ENCODE results near the gene MRPL53. TPM values are rescaled to one million over a fixed set of nuclear protein-coding genes. Genes with fewer than 3 reads are reported as not detected.
A peak's percentile ranks its signal among the peaks of the same experiment; 100 is the strongest.

MRPL53 gene
- total and polyA plus RNA-seq, 2 of the 13 experiments (the other 11 are each of a cell fraction or from before 2014, with no cell fraction given), result 34.3 to 51.9 TPM

- in situ Hi-C loops (cut with HindIII; ENCODE audit: extremely low pct_ligation_motif_present, low pct_unique_long_range_greater_than_20kb), result no loop called here
- Histone ChIP-seq H2AFZ (ENCODE audit: low read length) (no peak overlapping the region), H3K27me3 (ENCODE audit: control insufficient read depth in 1 of 2, insufficient read depth in 2 of 2, low read length in 2 of 2) (no peaks in the 10 kb centered on the region; a peak in 1 of 5 replicates), H3K4me2 (ENCODE audit: low read depth, low read length) (no peak overlapping the region), H3K79me2 (ENCODE audit: insufficient read depth, low read length) (no peaks in the 10 kb centered on the region), H3K4me1 (ENCODE audit: insufficient read depth, low read length) (peaks cover 89% of the 10 kb centered on the region), H3K36me3 (replicated peaks in 1 of 2; ENCODE audit: control insufficient read depth in 1 of 2, insufficient read depth in 2 of 2, low read length in 2 of 2) (peaks cover 28 to 53% of the 10 kb centered on the region in 2 experiments), H4K20me1 (ENCODE audit: insufficient read depth, low read length) (peaks cover 15% of the 10 kb centered on the region; the same call in 1 of the 2 replicates), H3K9ac (ENCODE audit: insufficient read depth, low read depth, low read length) (no peak overlapping the region), H3K4me3 (replicated peaks in 1 of 3; ENCODE audit: insufficient read depth in 1 of 3, low read depth in 2 of 3, low read length in 3 of 3) (no peak overlapping the region), H3K27ac (ENCODE audit: extremely low read length, insufficient read depth, low read length) (peak overlapping the region; percentile 6), H3K9me3 (ENCODE audit: low read length) (no peaks in the 10 kb centered on the region)
- 78% methylated on average over 7 of the region's 7 CpGs for WGBS (ENCODE audit: low lambda C conversion rate)
- TSS peak; percentile 14 for BruUV-seq (replicated peaks)
- ATAC-seq, result peak; percentile 1; the same call in 2 of the 3 replicates
- ChIA-PET CTCF (ENCODE audit: low intra/inter-chr PET ratio, low total read pairs) (no interaction called here), POLR2A (interaction anchor here (0.5 to 9.5 kb wide), 11 partner anchors 10 to 76 kb away, joined by 3 to 272 read pairs (median 4); partner anchors contain the start of genes CCDC142, INO80B, RTKN and TTC31)
- peak; percentile 68 for DNase-seq (ENCODE audit: low spot score)
- intact Hi-C loops (cut with micrococcal nuclease; ENCODE audit: unreplicated experiment), result loop anchor here (1.0 to 2.0 kb wide), 2 partner anchors 17 to 39 kb away; partner anchors contain the start of gene MOGS
- FAIRE-seq, result no peak
- no peak for TF ChIP-seq ZNF580 (CRISPR knock-in tag; IDR thresholded peaks at IDR 0.05; ENCODE audit: borderline replicate concordance, low read depth)
- 0 out of 2 replicates have a peak, but pooled peaks have one; percentile 53 for TF ChIP-seq ZNF562 (CRISPR knock-in tag; IDR thresholded peaks at IDR 0.05; ENCODE audit: borderline replicate concordance)
- TF ChIP-seq TFE3 (CRISPR knock-in tag; IDR thresholded peaks at IDR 0.05), result no peak
- TF ChIP-seq ZEB1 (IDR thresholded peaks at IDR 0.05; ENCODE audit: insufficient replicate concordance, low read depth), result peak; percentile 60
- no peak for TF ChIP-seq ZMAT3 (CRISPR knock-in tag; conservative IDR thresholded peaks at IDR 0.05)
- peak; percentile 5 for TF ChIP-seq CBX1 (IDR thresholded peaks at IDR 0.05; ENCODE audit: low read depth)
- no peak for TF ChIP-seq ZNF607 (CRISPR knock-in tag; IDR thresholded peaks at IDR 0.05; ENCODE audit: borderline replicate concordance)
- TF ChIP-seq ZNF367 (CRISPR knock-in tag; IDR thresholded peaks at IDR 0.05; ENCODE audit: borderline replicate concordance), result no peak
- 0 out of 2 replicates have a peak, but pooled peaks have one; percentile 28 for TF ChIP-seq RXRB (CRISPR knock-in tag; IDR thresholded peaks at IDR 0.05; ENCODE audit: borderline replicate concordance)
- TF ChIP-seq HNF4A (CRISPR knock-in tag; IDR thresholded peaks at IDR 0.05), result peak; percentile 51; the same call in 1 of the 2 replicates
- TF ChIP-seq ZC3H13 (CRISPR knock-in tag; IDR thresholded peaks at IDR 0.05), result peak; percentile 24
- 0 out of 2 replicates have a peak, but pooled peaks have one; percentile 22 for TF ChIP-seq MAX (IDR thresholded peaks at IDR 0.05)
- TF ChIP-seq TARDBP (CRISPR knock-in tag; IDR thresholded peaks at IDR 0.05), result 0 out of 2 replicates have a peak, but pooled peaks have one; percentile 47
- no peak for TF ChIP-seq CREB3 (CRISPR knock-in tag; IDR thresholded peaks at IDR 0.05)
- TF ChIP-seq ATF5 (CRISPR knock-in tag; IDR thresholded peaks at IDR 0.05; ENCODE audit: low read depth), result no peak
- peak; percentile 71 for TF ChIP-seq TEAD3 (CRISPR knock-in tag; optimal IDR thresholded peaks at IDR 0.05; ENCODE audit: borderline replicate concordance)
- 0 out of 2 replicates have a peak, but pooled peaks have one; percentile 27 for TF ChIP-seq ZFP37 (CRISPR knock-in tag; IDR thresholded peaks at IDR 0.05; ENCODE audit: borderline replicate concordance)
- no peak for TF ChIP-seq ZNF276 (CRISPR knock-in tag; IDR thresholded peaks at IDR 0.05; ENCODE audit: low read depth)
Observed at GRCh38 chr2:74425523-74425922, 47.0 kb downstream of the MRPL53 start.

Data from HepG2 (cell line).